ENCODE results near the gene SPATC1L.

SPATC1L gene

DNA sequence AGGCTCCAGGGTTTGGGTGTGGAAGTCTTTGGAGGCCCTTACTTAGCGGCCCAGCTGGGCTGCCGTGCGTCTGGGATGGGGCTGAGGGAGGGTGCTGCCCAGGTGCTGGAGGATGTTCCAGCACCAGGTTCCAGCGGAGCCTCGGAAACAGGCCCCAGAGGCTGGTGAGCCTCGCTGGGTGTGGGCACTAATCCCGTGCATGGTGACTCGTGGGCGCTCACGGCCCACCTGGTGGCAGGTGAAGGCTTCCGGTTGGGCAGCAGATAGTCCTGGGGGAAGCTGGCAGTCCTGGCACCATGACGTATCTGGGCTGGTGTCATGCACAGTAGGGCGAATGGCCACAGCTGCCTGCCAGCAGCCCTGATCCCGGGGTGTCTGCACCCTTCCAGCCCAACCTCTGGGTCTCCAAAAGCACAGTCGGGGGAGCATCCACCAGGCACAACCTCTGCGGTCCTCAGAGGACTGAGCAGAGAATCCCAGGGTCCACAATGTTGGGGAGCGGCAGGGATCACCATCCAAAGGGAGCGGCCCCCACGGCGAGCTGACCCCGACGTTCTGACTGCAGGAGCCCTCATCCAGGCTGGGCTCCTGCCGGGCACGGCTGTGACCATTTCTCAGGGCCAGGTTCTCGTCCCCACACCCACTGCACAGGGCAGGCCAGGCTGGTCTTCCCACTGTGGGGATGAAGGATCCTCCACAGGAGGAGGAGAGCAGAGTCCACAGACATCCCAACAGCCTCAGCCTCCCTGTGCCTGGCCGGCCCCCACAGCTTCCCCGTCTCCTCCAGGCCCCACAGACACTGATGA lies 54.2 kb downstream of the SPATC1L start:
- H3K4me3 ChIP-seq (ENCODE audit: low read length), result no peak overlapping the region
- no peak for TF ChIP-seq ZNF274 (IDR thresholded peaks at IDR 0.05; ENCODE audit: low read depth, low read length)

DNA sequence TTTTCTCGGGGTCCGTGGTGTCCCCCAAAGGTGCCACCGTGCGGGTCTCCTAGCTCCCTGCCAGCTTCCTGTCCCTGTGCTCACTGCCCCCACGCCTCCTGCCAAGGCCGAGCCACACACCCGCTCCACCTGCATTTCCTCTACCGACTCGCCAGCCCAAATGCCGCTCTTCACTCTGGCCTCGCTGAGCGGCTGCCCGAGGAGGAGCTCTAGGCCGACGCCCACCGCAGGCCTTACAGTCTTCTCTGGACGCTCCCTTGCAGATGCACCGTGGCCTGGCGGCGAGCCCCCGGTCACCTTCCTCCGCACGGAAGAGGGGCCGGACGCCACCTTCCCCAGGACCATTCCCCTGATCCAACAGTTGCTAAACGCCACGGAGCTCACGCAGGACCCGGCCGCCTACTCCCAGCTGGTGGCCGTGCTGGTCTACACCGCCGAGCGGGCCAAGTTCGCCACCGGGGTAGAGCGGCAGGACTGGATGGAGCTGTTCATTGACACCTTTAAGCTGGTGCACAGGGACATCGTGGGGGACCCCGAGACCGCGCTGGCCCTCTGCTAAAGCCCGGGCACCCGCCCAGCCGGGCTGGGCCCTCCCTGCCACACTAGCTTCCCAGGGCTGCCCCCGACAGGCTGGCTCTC lies 55.2 kb downstream of the SPATC1L start:
- no peak overlapping the region for H3K4me3 ChIP-seq (ENCODE audit: low read length)
- no peak for TF ChIP-seq ZNF274 (IDR thresholded peaks at IDR 0.05; ENCODE audit: low read depth, low read length)

DNA sequence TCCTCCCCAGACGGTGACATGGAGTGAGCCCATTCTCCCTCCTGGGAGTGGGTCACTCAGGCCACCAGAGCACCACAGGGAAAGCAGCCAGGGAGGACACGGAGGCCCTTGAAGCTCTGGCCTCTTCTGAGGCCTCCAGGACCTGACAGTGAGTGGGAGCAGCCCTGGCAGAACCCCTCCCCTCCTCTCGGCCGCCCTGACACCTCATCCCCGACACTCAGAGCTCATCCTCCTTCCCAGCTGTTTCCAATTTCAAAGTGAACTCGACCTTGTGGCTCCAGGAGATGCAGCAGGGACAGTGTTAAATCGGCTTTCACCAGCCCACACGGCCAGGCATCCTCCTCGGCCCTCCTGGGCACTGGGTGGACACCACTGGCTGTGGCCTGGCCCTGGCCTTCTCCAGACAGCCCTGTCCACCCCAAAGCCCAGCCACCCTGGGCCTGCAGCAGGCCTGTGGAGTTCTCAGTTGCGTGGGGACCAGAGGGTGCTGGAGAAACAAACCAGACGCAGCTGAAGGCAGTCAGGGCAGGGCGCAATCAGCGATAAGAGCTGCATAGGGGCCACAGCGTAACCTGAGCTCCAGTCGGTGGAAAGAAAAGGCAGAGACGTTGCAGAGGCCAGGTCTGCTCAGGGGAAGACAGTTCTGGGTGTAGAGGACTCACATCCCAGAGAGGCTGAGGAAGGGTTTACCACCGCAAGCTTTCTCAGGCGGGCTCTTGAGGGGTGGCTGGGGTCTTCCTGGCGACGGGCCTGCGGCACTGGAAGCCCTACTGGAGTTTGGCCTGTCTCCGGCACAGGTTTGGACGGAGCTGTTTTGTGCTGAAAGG lies 55.9 kb downstream of the SPATC1L start:
- H3K4me3 ChIP-seq (ENCODE audit: low read length), result no peak overlapping the region
- no peak for TF ChIP-seq ZNF274 (IDR thresholded peaks at IDR 0.05; ENCODE audit: low read depth, low read length)

DNA sequence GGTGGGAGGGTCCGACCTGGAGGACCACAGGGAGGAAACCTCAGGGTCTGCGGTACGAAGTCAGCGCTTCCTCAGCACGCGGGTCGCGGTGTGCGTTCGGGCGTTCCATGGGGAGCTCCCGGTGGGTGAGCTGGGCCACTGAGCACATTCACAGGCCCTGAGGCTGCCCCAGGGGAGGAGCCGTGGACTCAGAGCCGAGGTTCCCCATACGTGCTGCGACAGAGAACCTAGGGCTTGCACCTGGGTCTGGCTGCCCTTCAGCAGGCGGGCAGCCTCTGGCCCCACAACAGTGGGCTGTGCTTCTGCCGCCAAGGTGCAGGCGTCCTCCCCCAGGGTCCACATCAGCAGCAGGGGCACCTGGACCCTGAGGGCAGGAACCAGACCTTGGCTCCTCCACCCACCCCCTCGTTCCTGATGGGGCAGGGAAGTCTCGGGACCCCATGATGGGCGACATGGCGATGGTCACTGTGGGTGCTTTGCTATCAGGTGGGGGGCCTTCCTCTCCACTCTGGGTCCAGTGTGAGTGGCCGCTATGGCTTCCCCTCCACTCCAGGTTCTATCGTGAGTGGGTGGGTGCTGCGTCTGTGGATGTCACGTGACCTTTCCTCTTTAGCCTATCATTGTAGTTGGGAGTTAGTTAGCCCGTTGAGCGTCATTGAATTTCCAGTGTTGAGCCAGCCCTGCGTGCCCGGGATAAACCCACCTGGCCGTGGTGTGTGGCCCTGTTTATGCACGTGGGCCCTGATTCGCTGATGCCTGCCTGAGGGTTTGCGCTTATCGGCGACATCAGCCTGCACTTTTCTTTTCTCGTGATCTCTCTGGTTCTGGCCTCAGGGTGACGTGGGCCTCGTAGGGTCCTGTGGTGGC lies 56.8 kb downstream of the SPATC1L start:
- no peak for TF ChIP-seq ZNF274 (IDR thresholded peaks at IDR 0.05; ENCODE audit: low read depth, low read length)
- no peak overlapping the region for H3K4me3 ChIP-seq (ENCODE audit: low read length)

DNA sequence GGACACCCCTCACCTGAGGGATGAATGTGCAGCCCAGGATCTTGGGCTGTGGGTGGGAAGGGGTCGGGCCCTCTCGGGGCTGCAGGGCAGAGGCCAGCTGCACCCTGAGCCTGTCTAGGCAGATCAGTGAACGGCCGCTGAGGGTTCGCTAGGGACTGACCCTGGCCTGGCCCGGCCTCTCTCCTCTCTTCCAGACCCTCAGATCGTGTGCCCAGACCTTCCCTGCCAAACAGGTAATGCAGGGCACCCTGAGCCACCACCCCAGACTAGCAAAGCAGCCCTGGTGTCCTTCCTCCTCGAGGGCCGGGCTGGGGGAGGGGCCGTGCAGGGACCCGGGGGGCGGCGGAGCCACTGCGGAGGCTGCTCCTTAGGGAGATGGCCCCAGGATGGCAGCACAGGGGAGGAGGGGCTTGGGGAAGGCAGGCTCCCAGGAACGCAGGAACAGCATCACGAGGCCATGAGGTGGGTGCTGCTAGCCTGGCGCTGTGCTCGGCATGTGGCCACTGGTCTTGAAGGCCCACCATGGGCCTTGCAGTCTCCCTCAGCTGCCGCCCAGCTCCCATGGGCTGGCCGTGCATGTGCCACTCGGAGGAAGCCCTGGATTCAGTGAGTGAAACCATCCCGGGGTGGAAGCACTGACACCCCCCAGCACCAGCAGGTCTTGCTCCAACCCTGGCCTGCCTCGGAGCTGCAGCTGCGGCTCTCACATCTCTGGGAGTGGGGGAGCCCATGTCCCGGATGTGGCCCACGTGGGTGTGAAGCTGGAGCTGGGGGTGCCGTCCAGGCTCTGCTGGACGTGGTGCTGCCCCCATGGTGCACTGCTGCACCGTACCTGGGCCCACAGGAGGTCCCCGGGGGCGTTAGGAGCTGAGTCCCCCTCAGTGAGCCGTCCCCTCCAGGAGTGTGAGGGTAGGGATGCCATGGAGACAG lies 57.7 kb downstream of the SPATC1L start:
- TF ChIP-seq ZNF274 (IDR thresholded peaks at IDR 0.05; ENCODE audit: low read depth, low read length), result no peak
- H3K4me3 ChIP-seq (ENCODE audit: low read length), result no peak overlapping the region

DNA sequence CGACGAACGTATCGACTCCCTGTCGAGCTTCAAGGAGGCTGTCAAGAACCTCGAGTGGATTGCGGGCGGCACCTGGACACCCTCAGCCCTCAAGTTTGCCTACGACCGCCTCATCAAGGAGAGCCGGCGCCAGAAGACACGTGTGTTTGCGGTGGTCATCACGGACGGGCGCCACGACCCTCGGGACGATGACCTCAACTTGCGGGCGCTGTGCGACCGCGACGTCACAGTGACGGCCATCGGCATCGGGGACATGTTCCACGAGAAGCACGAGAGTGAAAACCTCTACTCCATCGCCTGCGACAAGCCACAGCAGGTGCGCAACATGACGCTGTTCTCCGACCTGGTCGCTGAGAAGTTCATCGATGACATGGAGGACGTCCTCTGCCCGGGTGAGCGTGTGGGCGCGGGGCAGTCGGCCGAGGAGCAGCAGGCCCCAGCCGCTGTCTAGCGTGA lies 58.4 kb downstream of the SPATC1L start:
- H3K4me3 ChIP-seq (ENCODE audit: low read length), result no peak overlapping the region
- TF ChIP-seq ZNF274 (IDR thresholded peaks at IDR 0.05; ENCODE audit: low read depth, low read length), result no peak

DNA sequence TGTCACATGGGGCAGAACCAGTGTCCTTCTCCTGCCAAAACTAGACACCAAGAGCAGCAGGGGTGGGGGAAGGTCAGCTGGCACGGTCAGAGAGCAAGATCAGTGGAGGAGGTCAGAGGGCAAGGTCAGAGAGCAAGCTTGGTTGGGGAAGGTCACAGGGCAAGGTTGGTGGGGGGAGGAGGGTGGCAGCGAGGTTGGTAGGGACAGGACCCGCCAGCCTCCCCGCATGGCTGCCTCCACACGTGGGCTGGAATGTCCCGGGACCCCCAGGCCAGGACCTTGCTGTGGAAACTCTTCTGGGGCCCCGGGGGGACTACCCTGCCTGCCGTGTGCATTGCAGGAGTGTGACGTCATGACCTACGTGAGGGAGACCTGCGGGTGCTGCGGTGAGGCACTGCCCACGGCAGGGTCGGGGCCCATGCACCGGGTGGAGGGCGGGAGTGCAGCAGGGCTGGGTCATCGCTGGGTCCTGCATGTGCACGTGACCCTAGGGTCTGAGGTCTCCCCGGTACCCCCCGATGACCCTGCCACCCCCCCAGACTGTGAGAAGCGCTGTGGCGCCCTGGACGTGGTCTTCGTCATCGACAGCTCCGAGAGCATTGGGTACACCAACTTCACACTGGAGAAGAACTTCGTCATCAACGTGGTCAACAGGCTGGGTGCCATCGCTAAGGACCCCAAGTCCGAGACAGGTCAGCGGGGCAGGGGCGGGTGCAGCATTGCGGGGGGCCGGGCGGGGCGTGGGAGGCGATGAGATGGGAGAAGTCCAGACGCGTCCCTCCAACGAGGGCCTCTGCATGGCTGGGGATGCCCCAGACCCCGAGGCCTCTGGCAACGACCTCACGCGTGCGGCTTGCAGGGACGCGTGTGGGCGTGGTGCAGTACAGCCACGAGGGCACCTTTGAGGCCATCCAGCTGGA lies 59.1 kb downstream of the SPATC1L start:
- H3K4me3 ChIP-seq (ENCODE audit: low read length), result no peak overlapping the region
- TF ChIP-seq ZNF274 (IDR thresholded peaks at IDR 0.05; ENCODE audit: low read depth, low read length), result no peak

DNA sequence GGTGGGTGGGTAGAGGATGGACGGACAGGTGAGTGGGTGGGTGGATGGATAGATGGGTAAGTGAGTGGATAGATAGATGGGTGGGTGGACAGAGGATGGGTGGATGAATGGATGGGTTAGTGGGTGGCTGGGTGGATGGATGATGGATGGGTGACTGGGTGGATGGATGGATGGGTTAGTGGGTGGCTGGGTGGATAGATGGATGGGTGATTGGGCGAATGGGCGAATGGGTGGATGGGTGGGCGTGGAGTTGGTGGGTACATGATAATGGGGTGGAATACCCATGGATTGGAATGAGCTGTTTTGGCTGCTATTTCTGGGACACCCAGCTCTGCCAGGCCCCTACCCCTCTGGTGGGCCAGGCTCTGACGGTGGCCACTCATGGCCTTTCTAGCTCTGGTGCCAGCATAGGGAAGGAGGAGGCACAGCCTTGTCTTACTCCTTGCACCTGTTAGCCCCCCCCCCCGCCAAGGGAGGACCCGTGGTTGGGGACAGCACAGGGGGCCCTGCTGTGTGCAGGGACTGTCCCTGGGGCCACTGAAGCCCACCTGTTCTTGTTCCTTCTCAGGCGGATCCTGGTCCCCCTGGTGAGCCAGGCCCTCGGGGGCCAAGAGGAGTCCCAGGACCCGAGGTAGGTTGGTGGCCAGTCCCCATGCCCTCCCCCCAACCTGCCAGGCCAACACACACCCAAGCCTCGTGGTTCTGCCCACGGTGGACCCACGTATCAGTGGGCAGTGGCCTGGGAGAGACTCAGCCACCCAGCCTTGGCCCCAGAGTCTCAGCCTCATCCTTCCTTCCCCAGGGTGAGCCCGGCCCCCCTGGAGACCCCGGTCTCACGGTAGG lies 60.0 kb downstream of the SPATC1L start:
- no peak for TF ChIP-seq ZNF274 (IDR thresholded peaks at IDR 0.05; ENCODE audit: low read depth, low read length)
- no peak overlapping the region for H3K4me3 ChIP-seq (ENCODE audit: low read length)

DNA sequence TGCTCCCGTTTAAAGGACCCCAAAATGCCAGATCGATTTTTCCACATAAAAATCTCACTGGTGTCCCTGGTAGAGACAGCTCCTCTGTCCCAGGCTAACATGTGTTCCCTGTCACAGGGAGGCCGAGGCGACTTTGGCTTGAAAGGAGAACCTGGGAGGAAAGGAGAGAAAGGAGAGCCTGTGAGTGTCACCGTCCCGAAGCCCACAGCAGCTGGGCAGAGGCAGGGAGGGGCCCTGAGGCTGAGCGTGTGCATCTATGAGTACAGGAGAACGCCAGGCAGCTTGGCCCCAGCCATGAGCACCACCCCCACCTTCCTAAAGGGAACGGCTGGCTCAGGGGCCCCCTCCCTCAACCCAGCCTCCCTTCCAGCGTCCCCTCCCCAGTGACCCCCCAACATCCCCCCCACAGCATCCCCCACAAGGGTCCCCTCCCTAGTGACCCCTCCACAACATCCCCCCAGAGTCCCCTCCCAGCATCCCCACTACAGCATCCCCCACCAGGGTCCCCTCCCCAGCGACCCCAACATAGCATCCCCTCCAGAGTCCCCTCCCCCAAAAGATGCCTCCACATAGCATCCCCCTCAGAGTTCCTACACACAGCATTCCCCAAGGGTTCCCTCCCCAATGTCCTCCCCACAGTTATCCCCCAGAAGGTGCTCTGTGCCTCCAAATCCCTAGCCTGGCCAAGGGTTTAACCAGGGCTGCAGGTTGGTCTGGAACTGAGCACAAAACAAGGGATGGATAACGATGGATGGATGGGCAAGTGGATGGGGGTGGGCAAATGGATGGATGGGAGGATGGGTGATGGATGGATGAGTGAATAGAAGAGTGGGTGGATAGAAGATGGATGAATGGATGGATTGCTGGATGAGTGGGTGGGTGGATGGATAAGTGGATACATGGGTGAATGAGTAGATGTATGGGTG lies 61.2 kb downstream of the SPATC1L start:
- H3K4me3 ChIP-seq (ENCODE audit: low read length), result no peak overlapping the region
- TF ChIP-seq ZNF274 (IDR thresholded peaks at IDR 0.05; ENCODE audit: low read depth, low read length), result no peak

DNA sequence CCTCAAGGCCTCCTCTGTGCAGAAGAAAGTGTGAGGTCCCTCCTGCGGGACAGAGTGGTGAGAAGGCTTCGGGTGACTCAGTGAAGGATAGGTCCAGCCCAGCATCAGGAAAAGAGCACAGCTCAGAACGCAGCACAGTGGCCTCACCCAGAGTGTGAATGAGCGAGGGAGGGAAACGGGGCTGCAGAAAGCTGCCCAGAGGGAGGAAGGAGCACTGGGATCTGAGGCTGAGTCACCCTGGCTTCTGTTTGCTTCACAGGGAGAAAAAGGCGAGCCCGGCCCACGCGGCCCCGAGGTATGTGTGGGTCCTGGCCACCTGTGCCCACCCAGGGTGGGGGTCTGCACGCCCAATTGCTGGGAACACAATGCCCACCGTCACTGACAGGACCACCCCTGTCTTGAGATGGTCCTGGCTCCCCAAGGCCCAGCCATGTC lies 62.0 kb downstream of the SPATC1L start:
- no peak overlapping the region for H3K4me3 ChIP-seq (ENCODE audit: low read length)
- TF ChIP-seq ZNF274 (IDR thresholded peaks at IDR 0.05; ENCODE audit: low read depth, low read length), result no peak

Data from GM08714 (cell line).